CD4-positive, CD25-positive, alpha-beta regulatory T cell (primary cell): ENCODE results near the gene CRISPLD2. TPM values are rescaled to one million over a fixed set of nuclear protein-coding genes. Genes with fewer than 3 reads are reported as not detected.
"Not testable (repeated sequence)": the region's sequence is repeated elsewhere in the genome, so short reads cannot be mapped to it uniquely, and the experiment has no call there.

Experiments used
- ATAC-seq, 2 donors: fragments of 150-1000 bp; cut with Tn5 transposase; one replicate each; pipeline ENCODE4 v1.10.0; 2021; ENCODE audit warnings: low read depth in 2 of 2, moderate number of reproducible peaks in 2 of 2, moderate library complexity in 1 of 2
- DNase-seq, 3 donors: peaks; one replicate each; pipeline versions ENCODE4 v3.0.0 to v3.0.0-alpha.2; 2012 to 2022; ENCODE audit warnings: mixed read lengths in 1 of 3
- H3K27ac ChIP-seq: one replicate; pipeline ENCODE4 v1.7.0; 2013; ENCODE audit warnings: mild to moderate bottlenecking, low read length; ENCODE audit not compliant: insufficient read depth, poor library complexity, severe bottlenecking
- H3K27me3 ChIP-seq: one replicate; pipeline ENCODE4 v1.7.0; 2013; ENCODE audit warnings: low read length; ENCODE audit not compliant: control insufficient read depth, insufficient read depth
- H3K36me3 ChIP-seq: one replicate; pipeline ENCODE4 v1.7.0; 2013; ENCODE audit warnings: mild to moderate bottlenecking, low read length, moderate library complexity; ENCODE audit not compliant: control insufficient read depth, insufficient read depth
- H3K4me1 ChIP-seq: 2 replicates; pipeline ENCODE4 v1.7.0; 2013; ENCODE audit warnings: mild to moderate bottlenecking, low read length; ENCODE audit not compliant: insufficient read depth, control insufficient read depth, poor library complexity, severe bottlenecking
- H3K4me3 ChIP-seq: one replicate; pipeline ENCODE4 v1.7.0; 2013; ENCODE audit warnings: low read depth, mild to moderate bottlenecking, low read length, moderate library complexity
- H3K9me3 ChIP-seq, 2 experiments: 1 replicate in 1 of 2; 2 replicates in 1 of 2; pipeline ENCODE4 v1.7.0; 2013; ENCODE audit warnings: low read length in 2 of 2, mild to moderate bottlenecking in 1 of 2, moderate library complexity in 1 of 2; ENCODE audit not compliant: control insufficient read depth in 2 of 2
- H3K27ac Mint-ChIP-seq, 3 donors: one replicate each; pipeline ENCODE4 v1.8.0; 2020 to 2022; ENCODE audit warnings: mild to moderate bottlenecking in 3 of 3, mixed read lengths in 3 of 3, moderate library complexity in 2 of 3
- H3K27me3 Mint-ChIP-seq: one replicate; pipeline ENCODE4 v1.8.0; 2022; ENCODE audit warnings: mild to moderate bottlenecking, mixed read lengths
- H3K36me3 Mint-ChIP-seq: one replicate; pipeline ENCODE4 v1.8.0; 2020; ENCODE audit warnings: mixed read lengths
- H3K4me1 Mint-ChIP-seq, 4 donors: one replicate each; pipeline ENCODE4 v1.8.0; 2020 to 2022; ENCODE audit warnings: mixed read lengths in 4 of 4, mild to moderate bottlenecking in 1 of 4
- H3K4me3 Mint-ChIP-seq, 4 donors: one replicate each; pipeline ENCODE4 v1.8.0; 2020 to 2022; ENCODE audit warnings: mild to moderate bottlenecking in 4 of 4, mixed read lengths in 4 of 4, moderate library complexity in 3 of 4
- H3K9me3 Mint-ChIP-seq, 7 donors: one replicate each; pipeline ENCODE4 v1.8.0; 2020 to 2022; ENCODE audit warnings: mixed read lengths in 7 of 7, mild to moderate bottlenecking in 3 of 7, moderate library complexity in 2 of 7
- polyA plus RNA-seq, 4 donors: library from polyadenylated mRNA; unstranded; fragments of 300-500 nt; fragmentation: Illumina TruSeq; gene quantifications; one replicate each; pipeline ENCODE4 v1.2.3, GENCODE V29; 2021
- total RNA-seq: library from RNA; stranded (reverse); gene quantifications from one replicate; pipeline ENCODE4 v1.2.3, GENCODE V29; 2022

Gene CRISPLD2
- total and polyA plus RNA-seq, 5 donors from 2014 or later, result 0.16 to 0.54 (median 0.30) TPM; not detected in 2

DNA sequence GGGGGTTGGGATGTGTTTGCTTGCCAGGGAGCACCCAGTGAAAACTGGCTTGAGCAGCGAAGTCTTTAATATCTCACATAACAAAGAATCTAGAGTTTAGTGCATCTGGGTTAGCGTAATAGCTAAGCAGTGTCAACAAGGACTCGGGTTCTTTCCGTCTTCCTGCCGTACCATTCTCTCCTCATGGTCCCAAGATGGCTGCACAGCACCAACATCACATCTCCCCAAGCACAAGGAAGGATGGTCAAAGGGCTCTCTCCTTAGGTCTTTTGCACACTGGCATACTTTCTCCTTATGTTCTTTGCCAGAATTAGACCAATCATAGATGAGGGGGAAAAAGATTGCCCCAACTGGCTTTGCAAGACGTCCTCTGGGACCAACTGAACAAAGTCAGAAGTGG, 30.9 kb downstream of the CRISPLD2 start:
- Mint-ChIP-seq H3K9me3 (peaks cover 0 to 2% (median 0%) of the 10 kb centered on the region in 7 donors), H3K27me3 (no peaks in the 10 kb centered on the region), H3K4me1 (no peaks in the 10 kb centered on the region), H3K27ac (no peak overlapping the region), H3K36me3 (no peaks in the 10 kb centered on the region), H3K4me3 (no peak overlapping the region)
- no peak overlapping the region for H3K4me3 ChIP-seq
- DNase-seq, result no peak
- H3K36me3 ChIP-seq, result no peaks in the 10 kb centered on the region
- no peak for ATAC-seq
- no peaks in the 10 kb centered on the region for H3K4me1 ChIP-seq
- no peaks in the 10 kb centered on the region for H3K9me3 ChIP-seq
- H3K27ac ChIP-seq, result no peak overlapping the region
- H3K27me3 ChIP-seq, result no peaks in the 10 kb centered on the region

DNA sequence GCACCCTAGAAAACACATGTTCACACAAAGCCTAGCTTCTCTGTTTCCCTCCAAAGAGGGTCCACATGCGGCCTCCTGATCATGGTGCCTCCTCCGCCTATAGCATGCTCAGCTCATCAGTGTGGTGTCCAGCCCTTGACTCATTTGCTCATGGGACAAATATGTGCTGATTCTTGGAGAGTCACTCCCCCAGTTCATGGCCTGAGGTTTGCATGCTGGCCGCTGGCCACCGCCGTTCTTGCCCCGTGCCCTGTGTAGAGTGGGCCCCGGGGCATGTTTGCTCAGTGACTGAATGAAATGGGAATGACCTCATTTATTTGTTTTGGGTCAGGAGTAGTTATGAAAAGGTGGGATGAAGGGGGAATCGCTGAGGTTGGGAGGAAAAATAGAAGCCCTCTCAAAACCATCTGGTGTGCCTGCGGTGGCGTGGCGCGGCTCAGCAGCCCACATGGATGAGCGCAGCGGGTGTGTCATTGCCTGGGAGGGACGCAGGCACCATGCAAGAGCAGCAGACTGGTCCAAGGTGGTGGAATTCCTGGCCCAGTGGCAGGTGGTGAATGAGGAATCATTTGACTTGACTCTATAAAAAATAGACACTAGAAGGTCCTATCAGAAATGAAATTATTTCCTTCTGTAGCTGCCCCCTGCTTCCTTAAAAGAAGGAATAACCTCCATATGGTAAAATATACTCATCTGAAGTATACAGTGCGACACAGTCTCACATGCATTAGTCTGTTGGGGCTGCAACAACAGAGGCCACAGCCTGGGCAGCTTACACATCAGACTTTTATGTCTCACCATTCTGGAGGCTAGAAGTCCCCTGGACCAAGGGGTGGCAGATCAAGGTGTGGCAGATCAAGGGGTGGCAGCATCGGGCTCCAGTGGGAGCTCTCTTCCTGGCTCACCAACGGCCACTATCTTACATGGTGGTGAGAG, 31.7 kb downstream of the CRISPLD2 start:
- Histone ChIP-seq H3K9me3 (no peaks in the 10 kb centered on the region), H3K27ac (no peak overlapping the region), H3K4me3 (no peak overlapping the region), H3K4me1 (no peaks in the 10 kb centered on the region), H3K27me3 (no peaks in the 10 kb centered on the region), H3K36me3 (no peaks in the 10 kb centered on the region)
- ATAC-seq (no peak), DNase-seq (no peak)
- Mint-ChIP-seq H3K36me3 (no peaks in the 10 kb centered on the region), H3K27me3 (no peaks in the 10 kb centered on the region), H3K4me1 (no peaks in the 10 kb centered on the region), H3K4me3 (no peak overlapping the region), H3K9me3 (peaks cover 0 to 2% (median 0%) of the 10 kb centered on the region in 7 donors), H3K27ac (no peak overlapping the region)

DNA sequence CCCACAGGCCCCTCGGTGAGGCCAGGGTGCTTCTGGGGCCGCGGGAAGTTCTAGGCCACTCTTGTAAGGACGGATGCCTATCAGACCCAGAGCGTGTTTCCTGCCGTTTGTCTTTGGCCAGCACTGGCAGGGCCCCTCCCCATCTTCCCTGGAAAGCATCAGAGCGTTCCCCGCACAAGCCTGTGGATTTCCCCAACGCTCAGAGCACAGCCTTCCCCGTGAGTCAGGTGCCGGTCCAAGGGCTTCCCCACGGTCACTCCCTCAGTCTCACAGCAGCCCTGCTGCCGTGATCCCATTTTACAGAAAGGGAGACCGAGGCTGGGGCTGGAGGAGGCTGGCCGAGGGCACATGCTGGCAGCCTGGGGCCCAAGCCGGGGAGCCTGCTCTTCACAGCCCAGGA, 33.7 kb downstream of the CRISPLD2 start:
- no peaks in the 10 kb centered on the region for H3K27me3 Mint-ChIP-seq
- no peak overlapping the region for H3K27ac Mint-ChIP-seq
- no peak for ATAC-seq
- H3K4me3 Mint-ChIP-seq, result no peak overlapping the region
- peaks cover 0 to 2% (median 0%) of the 10 kb centered on the region in 7 donors for H3K9me3 Mint-ChIP-seq
- no peak overlapping the region for H3K27ac ChIP-seq
- H3K4me1 Mint-ChIP-seq, result no peaks in the 10 kb centered on the region
- no peak overlapping the region for H3K4me3 ChIP-seq
- DNase-seq, result no peak
- H3K36me3 Mint-ChIP-seq, result no peaks in the 10 kb centered on the region
- H3K9me3 ChIP-seq, result no peaks in the 10 kb centered on the region
- no peaks in the 10 kb centered on the region for H3K27me3 ChIP-seq
- no peaks in the 10 kb centered on the region for H3K4me1 ChIP-seq
- H3K36me3 ChIP-seq, result no peaks in the 10 kb centered on the region

DNA sequence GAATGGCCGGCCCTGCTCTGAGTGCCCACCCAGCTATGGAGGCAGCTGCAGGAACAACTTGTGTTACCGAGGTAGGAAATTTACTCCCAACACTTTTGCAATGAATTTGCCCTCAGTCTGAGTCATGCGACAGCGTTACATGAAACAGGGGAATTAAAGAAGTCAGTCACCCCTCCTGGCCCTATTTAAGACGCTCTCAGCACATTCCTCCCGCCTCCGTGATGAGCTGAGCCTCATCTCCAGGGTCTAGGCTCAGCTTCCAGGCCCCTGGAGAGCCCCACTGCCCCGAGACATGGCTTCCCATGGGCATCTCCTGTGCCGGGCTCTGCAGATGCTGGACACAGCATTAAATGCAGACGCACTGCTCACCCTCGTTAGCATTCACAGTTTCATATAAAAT, 35.0 kb downstream of the CRISPLD2 start:
- H3K36me3 ChIP-seq, result no peaks in the 10 kb centered on the region
- H3K36me3 Mint-ChIP-seq, result no peaks in the 10 kb centered on the region
- no peak for ATAC-seq

DNA sequence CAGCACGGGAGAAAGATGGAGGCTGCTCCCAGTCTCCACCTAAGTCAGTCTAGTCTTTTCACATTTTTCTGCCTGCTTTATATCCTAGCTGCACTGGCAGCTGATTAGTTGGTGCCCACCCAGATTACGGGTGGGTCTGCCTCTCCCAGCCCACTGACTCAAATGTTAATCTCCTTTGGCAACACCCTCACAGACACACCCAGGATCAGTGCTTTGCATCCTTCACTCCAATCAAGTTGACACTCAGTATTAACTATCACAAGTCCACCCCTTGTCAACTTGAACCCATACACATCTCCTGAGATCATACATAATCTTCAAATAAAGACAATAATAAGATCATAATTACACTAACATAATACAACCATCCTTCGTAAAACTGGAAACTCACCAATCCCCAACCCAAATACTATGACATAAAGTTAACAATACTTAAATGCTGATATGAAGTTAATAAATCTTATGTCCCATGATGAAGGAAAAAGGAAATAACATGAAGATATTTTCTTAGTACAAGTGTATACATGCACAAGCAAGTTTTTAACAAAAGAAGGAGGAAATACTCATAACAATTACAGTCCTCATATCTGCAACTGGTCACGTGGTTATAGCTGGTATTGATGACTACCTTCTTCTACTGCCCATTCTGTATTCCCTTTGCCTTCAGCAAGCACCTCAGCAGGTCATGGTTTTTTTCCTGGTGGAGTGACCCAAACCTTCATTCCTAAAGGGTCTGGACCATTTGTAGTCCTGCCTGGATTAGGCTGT, 35.8 kb downstream of the CRISPLD2 start:
- not testable (repeated sequence) for H3K4me1 Mint-ChIP-seq, DNase-seq, H3K36me3 Mint-ChIP-seq, H3K4me3 Mint-ChIP-seq, ATAC-seq, H3K27me3 ChIP-seq, H3K4me1 ChIP-seq, H3K27ac ChIP-seq, H3K4me3 ChIP-seq, H3K27me3 Mint-ChIP-seq, H3K36me3 ChIP-seq, H3K27ac Mint-ChIP-seq
- H3K9me3 ChIP-seq, result peaks cover 6 to 12% of the 10 kb centered on the region in 2 experiments
- peaks cover 0 to 13% (median 3%) of the 10 kb centered on the region in 7 donors for H3K9me3 Mint-ChIP-seq

More for the DNA sequence above, 35.0 kb downstream of the CRISPLD2 start:
- Mint-ChIP-seq H3K4me1 (no peaks in the 10 kb centered on the region), H3K9me3 (peaks cover 0 to 6% (median 0%) of the 10 kb centered on the region in 7 donors), H3K4me3 (no peak overlapping the region), H3K27me3 (no peaks in the 10 kb centered on the region), H3K27ac (no peak overlapping the region)
- Histone ChIP-seq H3K27ac (no peak overlapping the region), H3K9me3 (peaks cover 2 to 6% of the 10 kb centered on the region in 2 experiments), H3K4me1 (no peaks in the 10 kb centered on the region), H3K27me3 (no peaks in the 10 kb centered on the region), H3K4me3 (no peak overlapping the region)
- DNase-seq, result no peak

DNA sequence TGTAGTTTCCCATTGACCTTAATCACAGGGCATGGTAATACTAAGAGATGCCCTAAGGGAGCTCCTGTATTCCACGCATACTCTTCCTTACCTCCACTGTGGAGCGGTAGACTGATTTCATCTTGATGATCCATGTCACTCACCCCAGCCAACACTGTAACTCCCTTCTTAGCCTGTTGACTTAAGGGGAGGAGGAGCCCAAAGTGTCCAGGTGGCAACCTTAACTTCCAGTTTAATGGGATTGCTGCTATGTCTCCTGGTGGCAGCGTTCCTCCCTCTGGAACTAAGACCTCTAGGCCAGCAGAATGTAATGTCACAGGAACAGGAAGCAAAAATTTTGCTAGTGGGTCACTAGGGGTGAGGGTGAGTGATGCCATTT, 36.4 kb downstream of the CRISPLD2 start:
- not testable (repeated sequence) for H3K36me3 Mint-ChIP-seq, DNase-seq, ATAC-seq, H3K27ac ChIP-seq, H3K27me3 ChIP-seq, H3K36me3 ChIP-seq, H3K4me1 Mint-ChIP-seq, H3K4me3 ChIP-seq, H3K27ac Mint-ChIP-seq, H3K27me3 Mint-ChIP-seq, H3K4me1 ChIP-seq, H3K4me3 Mint-ChIP-seq
- peaks cover 6 to 12% of the 10 kb centered on the region in 2 experiments for H3K9me3 ChIP-seq
- peaks cover 0 to 16% (median 3%) of the 10 kb centered on the region in 7 donors for H3K9me3 Mint-ChIP-seq

DNA sequence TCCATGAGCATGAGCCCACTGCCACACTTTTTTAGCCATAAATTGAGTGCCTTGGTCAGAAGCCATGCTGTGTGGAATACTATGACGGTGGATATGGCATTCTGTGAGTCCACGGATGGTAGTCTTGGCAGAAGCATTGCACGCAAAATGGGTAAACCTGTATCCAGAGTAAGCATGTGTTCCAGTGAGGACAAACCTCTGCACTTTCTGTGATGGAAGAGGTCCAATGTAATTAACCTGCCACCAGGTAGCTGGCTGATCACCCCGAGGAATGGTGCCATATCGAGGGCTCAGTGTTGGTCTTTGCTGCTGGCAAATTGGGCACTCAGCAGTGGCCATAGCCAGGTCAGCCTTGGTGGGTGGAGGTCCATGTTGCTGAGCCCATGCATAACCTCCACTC, 37.0 kb downstream of the CRISPLD2 start:
- not testable (repeated sequence) for H3K27me3 Mint-ChIP-seq, H3K36me3 ChIP-seq, H3K36me3 Mint-ChIP-seq, H3K27me3 ChIP-seq, H3K4me1 Mint-ChIP-seq, DNase-seq, H3K27ac Mint-ChIP-seq, H3K27ac ChIP-seq, H3K4me3 ChIP-seq, ATAC-seq, H3K4me1 ChIP-seq, H3K4me3 Mint-ChIP-seq
- H3K9me3 Mint-ChIP-seq, result peaks cover 0 to 16% (median 3%) of the 10 kb centered on the region in 7 donors
- peaks cover 6 to 12% of the 10 kb centered on the region in 2 experiments for H3K9me3 ChIP-seq
